Loucy (cell line): Measurements from ENCODE around the gene SHROOM3.
"Not testable (repeated sequence)": the region's sequence is repeated elsewhere in the genome, so short reads cannot be mapped to it uniquely, and the experiment has no call there.

Source experiments
- EZH2phosphoT487 ChIP-seq: fragments of 200-600 bp; IDR thresholded peaks from 2 replicates; pipeline ENCODE4 v1.6.1; 2018; ENCODE audit warnings: antibody characterized with exemption, mild to moderate bottlenecking, moderate library complexity, borderline replicate concordance
- TF ChIP-seq, protein P1 (sequence below): fragments of 200-600 bp; sonication (generic); conservative IDR thresholded peaks from 2 replicates; pipeline ENCODE4 v1.5.1; 2014; ENCODE audit warnings: mild to moderate bottlenecking, antibody characterized with exemption, low read length

- TF ChIP-seq, protein P1, sequence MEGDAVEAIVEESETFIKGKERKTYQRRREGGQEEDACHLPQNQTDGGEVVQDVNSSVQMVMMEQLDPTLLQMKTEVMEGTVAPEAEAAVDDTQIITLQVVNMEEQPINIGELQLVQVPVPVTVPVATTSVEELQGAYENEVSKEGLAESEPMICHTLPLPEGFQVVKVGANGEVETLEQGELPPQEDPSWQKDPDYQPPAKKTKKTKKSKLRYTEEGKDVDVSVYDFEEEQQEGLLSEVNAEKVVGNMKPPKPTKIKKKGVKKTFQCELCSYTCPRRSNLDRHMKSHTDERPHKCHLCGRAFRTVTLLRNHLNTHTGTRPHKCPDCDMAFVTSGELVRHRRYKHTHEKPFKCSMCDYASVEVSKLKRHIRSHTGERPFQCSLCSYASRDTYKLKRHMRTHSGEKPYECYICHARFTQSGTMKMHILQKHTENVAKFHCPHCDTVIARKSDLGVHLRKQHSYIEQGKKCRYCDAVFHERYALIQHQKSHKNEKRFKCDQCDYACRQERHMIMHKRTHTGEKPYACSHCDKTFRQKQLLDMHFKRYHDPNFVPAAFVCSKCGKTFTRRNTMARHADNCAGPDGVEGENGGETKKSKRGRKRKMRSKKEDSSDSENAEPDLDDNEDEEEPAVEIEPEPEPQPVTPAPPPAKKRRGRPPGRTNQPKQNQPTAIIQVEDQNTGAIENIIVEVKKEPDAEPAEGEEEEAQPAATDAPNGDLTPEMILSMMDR, result not testable (repeated sequence)
- not testable (repeated sequence) for TF ChIP-seq EZH2phosphoT487
Observed at GRCh38 chr4:76727934-76728333, 292.9 kb downstream of the SHROOM3 start.
